ENCODE data around the gene CAPN15. TPM values are rescaled to one million over a fixed set of nuclear protein-coding genes. Genes with fewer than 3 reads are reported as not detected.

Gene CAPN15
- 50.9 to 69.7 TPM (median 68.7 TPM) in 5 replicates for total RNA-seq (2022; extraction: Qiagen RNA extraction)

DNA sequence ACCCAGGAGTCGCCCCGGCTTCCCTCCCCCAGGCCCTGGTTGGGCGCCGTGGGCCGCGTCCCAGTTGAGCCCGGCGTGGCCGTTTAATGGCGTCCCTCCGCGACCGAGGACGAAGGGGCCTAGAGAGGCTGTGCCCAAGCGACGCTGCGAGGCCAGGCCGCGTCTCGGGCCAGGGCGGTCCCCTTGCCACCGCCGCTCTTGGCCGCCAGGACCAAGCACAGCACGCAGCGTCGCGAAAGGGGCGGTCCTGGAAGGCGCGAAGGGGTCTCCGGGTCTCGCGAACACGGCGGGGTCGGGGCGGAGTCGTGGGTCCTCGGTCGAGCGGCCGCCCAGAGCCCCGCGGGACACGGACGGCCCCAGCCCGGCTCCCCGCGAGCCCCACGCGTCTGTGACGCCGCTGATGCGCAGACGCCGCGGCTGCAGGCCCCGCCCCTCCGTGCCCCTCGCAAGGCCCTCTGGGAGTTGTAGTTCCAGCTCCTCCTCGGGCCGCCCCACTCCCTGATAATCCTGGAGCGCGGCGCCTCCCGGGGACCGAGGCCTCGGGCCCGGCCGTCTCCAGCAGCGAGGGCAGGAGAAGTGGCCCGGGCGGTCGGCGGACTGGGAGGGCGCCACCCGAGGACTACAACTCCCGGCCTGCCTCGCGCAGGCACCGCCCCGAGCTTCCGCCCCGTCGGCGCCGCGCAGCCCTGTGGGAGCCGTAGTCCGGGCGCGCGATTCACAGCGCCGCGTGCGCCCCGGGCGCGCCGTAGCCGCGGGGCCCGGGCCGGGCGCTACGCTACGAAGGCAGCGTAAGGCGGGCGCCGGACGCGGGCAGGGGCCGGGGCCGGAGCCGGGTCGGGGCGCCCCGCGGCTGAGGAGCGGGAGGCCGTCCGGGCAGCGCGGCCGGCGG is at the start of gene CAPN15:
TSS of gene CAPN15 (plus strand) at position 698 of the 889 bp plus-strand sequence. CDS start 19,127 bp downstream, outside the sequence.

DNA sequence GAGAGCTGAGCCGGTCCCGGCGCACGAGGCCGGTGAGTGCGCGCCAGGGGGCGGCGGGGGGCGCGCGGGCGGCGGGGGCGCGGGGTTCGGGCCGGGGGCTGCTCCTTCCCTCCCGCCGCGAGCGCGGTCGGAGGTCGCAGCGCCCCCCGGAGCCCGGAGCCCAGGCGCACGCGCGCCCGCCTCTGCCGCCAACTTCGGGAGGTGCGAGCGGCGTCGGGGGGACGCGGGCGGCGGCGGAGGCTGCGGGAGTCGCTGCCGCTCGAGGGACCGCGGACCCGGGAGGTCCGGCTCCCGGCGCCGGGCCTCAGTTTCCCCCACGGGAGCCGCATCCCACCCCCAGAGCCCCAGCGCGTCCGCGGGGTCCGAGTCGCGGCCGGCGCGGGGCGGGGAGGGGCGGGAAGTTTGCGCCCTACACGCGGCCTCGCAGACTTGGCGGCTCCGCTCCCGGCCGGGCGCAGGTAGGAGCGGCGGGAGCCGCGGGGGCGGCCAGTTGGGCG is 32.7 kb downstream of the CAPN15 start, which contains the start of gene PRR35:
TSS of gene PRR35 (plus strand) at position 191 of the 497 bp plus-strand sequence. CDS start 2,901 bp downstream, outside the sequence.

DNA sequence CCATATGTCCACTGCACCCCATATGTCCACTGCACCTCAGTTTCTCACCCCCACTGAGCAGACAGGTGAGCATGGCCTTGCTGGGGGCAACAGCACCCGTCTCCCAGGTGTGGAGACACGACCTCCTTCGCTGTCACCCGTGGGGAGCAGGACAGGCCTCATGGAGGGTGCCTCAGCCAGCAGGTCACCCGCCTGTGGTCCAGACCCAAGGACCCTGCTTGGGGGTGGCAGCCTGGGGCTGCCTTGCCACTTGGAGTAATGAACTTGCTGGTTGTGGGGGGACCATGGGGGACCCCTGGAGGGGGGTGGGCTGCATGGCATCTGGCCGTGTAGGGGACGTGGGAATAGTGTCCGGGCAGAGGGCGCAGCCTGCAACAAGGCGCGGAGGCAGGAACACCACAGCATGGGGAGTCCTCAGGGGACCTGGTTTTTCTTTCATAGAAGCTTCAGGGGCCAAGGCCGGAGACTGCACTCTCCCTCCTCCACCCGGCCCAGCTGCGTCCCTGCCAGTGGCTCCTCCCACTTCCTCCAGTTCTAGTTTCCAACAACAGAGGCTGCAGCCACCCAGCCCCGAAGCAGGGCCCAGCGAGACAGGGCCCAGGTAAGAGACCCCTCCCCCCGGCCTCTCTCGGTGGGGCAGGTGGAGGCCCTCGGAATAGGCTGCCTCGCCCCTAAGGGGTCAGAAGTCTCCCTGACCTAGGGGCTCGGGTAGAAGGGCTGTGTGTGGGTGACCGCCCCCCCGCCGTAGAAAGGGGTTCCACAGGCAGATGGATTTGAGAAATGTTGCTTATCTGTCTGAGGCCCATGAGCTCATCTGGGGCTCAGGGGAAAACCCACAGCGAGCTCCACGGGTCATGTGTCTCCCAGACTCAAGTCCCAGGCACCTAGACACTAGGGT is 39.2 kb downstream of the CAPN15 start, which contains the start of gene NHLRC4:
TSS of gene NHLRC4 (plus strand) at position 531 of the 898 bp plus-strand sequence. CDS start 1,043 bp downstream, outside the sequence.

DNA sequence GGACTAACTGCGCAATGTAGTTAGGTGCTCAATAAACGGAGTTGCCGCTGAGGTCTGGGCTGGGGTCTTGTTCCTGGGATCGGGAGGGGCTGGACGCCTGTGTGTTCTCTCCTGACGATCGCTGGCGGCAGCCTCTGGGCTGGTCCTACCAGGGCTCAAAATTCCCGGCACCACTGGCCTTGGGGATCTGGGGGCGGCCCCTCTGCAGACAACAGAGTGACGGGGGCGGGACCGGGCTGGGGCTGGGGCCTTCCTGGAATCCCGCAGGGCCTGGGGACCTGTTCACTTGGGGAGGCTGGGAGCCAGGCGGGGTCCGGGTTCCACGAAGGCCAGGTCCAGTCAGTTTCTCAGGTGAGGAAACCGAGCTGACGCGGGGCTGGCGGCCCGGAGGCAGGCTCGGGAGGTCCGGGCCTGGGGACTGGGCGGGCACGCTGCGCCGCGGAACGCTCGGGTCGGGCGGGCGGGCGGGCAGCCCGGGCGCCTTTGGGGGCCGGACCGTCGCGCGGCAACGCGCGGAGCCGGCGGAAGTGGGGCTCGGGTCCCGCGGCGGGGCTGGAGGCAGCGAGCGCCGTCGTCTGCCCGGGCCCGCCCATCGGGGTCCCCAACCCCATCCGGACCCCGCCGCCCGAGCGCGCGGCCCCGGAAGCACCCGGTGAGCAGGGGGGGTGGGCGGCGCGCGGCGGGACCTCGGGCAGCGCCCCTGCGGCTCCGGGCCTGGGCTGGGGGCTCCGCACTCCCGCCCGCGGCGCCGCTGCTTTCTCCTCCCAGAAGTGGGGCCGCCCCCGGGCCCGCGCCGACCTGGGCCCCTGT is 42.1 kb downstream of the CAPN15 start, which contains the start of gene PIGQ:
TSS of gene PIGQ (plus strand) at position 524 of the 810 bp plus-strand sequence. CDS start 4,107 bp downstream, outside the sequence.

DNA sequence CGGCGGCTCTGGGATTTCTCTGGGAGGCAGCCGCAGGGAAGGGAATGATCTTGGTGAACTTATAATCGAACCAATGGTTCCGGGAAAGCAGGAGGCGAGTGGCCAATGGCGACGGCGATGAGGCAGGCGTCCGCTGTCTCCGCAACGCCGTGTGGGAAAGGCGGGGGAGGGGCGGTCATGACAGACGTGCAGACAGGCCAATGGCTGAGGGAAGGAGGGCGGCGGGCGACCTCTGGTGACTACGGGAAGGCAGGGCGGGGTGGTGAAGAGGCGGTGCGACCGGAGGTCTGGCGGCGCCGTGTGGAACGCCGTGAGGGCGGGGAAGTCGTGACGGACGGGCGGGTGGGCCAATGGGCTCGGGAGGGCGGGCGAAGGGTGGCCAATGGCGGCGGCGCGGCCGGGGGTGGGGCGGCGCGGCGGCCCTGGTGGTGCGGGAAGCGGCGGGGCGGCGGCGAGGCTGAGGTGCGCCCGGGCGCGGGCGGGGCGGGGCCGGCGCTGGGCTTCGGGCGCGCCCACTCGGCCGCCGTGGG is 62.2 kb downstream of the CAPN15 start, which contains the start of gene RAB40C:
TSS of gene RAB40C (plus strand) at position 409 of the 530 bp plus-strand sequence. CDS start 226 bp downstream, outside the sequence.

Other genes starting within 250 kb of the CAPN15 start
- 2.1 to 3.7 TPM (median 3.2 TPM) in 5 replicates for gene ARHGDIG, start 247.1 kb upstream of the CAPN15 start, total RNA-seq (2022; extraction: Qiagen RNA extraction)
- 0.48 to 0.86 TPM (median 0.68 TPM) in 5 replicates for gene PDIA2, start 244.5 kb upstream of the CAPN15 start, total RNA-seq (2022; extraction: Qiagen RNA extraction)
- gene AXIN1, start 175.0 kb upstream of the CAPN15 start, total RNA-seq (2022; extraction: Qiagen RNA extraction) = 27.8 to 33.2 TPM (median 30.5 TPM) in 5 replicates
- gene MRPL28, start 157.2 kb upstream of the CAPN15 start, total RNA-seq (2022; extraction: Qiagen RNA extraction) = 119 to 133 TPM (median 126 TPM) in 5 replicates
- gene PGAP6, start 145.7 kb upstream of the CAPN15 start, total RNA-seq (2022; extraction: Qiagen RNA extraction) = 29.5 to 37.7 TPM (median 32.3 TPM) in 5 replicates
- 259 to 426 TPM (median 418 TPM) in 5 replicates for gene NME4, start 130.5 kb upstream of the CAPN15 start, total RNA-seq (2022; extraction: Qiagen RNA extraction)
- gene DECR2, start 125.8 kb upstream of the CAPN15 start, total RNA-seq (2022; extraction: Qiagen RNA extraction) = 22.5 to 29.1 TPM (median 26.7 TPM) in 5 replicates
- gene RAB11FIP3, start 102.1 kb upstream of the CAPN15 start, total RNA-seq (2022; extraction: Qiagen RNA extraction) = 24.7 to 28.6 TPM (median 27.8 TPM) in 5 replicates
- gene PRR35, start 32.7 kb downstream of the CAPN15 start, total RNA-seq (2022; extraction: Qiagen RNA extraction) = 0.14 to 0.22 TPM (median 0.16 TPM) in 5 replicates
- 0.17 to 0.32 TPM (median 0.23 TPM) in 5 replicates for gene NHLRC4, start 39.3 kb downstream of the CAPN15 start, total RNA-seq (2022; extraction: Qiagen RNA extraction)
- gene PIGQ, start 42.3 kb downstream of the CAPN15 start, total RNA-seq (2022; extraction: Qiagen RNA extraction) = 30.4 to 41.6 TPM (median 38.8 TPM) in 5 replicates
- gene RAB40C, start 62.4 kb downstream of the CAPN15 start, total RNA-seq (2022; extraction: Qiagen RNA extraction) = 14.8 to 19.3 TPM (median 17.6 TPM) in 5 replicates
- gene WFIKKN1, start 103.3 kb downstream of the CAPN15 start, total RNA-seq (2022; extraction: Qiagen RNA extraction) = 0.10 to 0.23 TPM (median 0.18 TPM) in 5 replicates
- gene METTL26, start 108.6 kb downstream of the CAPN15 start, total RNA-seq (2022; extraction: Qiagen RNA extraction) = 63.7 to 140 TPM (median 135 TPM) in 5 replicates
- gene MCRIP2, start 114.1 kb downstream of the CAPN15 start, total RNA-seq (2022; extraction: Qiagen RNA extraction) = 18.5 to 43.3 TPM (median 40.9 TPM) in 5 replicates
- 18.5 to 27.3 TPM (median 24.3 TPM) in 5 replicates for gene WDR90, start 121.7 kb downstream of the CAPN15 start, total RNA-seq (2022; extraction: Qiagen RNA extraction)
- 70.8 to 97.1 TPM (median 87.4 TPM) in 5 replicates for gene RHOT2, start 140.4 kb downstream of the CAPN15 start, total RNA-seq (2022; extraction: Qiagen RNA extraction)
- 0.63 to 1.6 TPM (median 1.1 TPM) in 5 replicates for gene RHBDL1, start 148.0 kb downstream of the CAPN15 start, total RNA-seq (2022; extraction: Qiagen RNA extraction)
- gene STUB1, start 152.7 kb downstream of the CAPN15 start, total RNA-seq (2022; extraction: Qiagen RNA extraction) = 79.2 to 127 TPM (median 122 TPM) in 5 replicates
- 73.2 to 80.1 TPM (median 77.6 TPM) in 5 replicates for gene JMJD8, start 156.6 kb downstream of the CAPN15 start, total RNA-seq (2022; extraction: Qiagen RNA extraction)
- 5.3 to 6.9 TPM (median 6.1 TPM) in 5 replicates for gene WDR24, start 162.7 kb downstream of the CAPN15 start, total RNA-seq (2022; extraction: Qiagen RNA extraction)
- 11.9 to 16.3 TPM (median 12.7 TPM) in 5 replicates for gene FBXL16, start 178.1 kb downstream of the CAPN15 start, total RNA-seq (2022; extraction: Qiagen RNA extraction)
- 58.6 to 221 TPM (median 196 TPM) in 5 replicates for gene METRN, start 187.4 kb downstream of the CAPN15 start, total RNA-seq (2022; extraction: Qiagen RNA extraction)
- gene ANTKMT, start 193.4 kb downstream of the CAPN15 start, total RNA-seq (2022; extraction: Qiagen RNA extraction) = 23.4 to 64.7 TPM (median 56.5 TPM) in 5 replicates
- 5.0 to 6.3 TPM (median 5.8 TPM) in 5 replicates for gene CCDC78, start 198.7 kb downstream of the CAPN15 start, total RNA-seq (2022; extraction: Qiagen RNA extraction)
- 16.0 to 19.2 TPM (median 18.8 TPM) in 5 replicates for gene HAGHL, start 199.4 kb downstream of the CAPN15 start, total RNA-seq (2022; extraction: Qiagen RNA extraction)
- gene CIAO3, start 213.3 kb downstream of the CAPN15 start, total RNA-seq (2022; extraction: Qiagen RNA extraction) = 25.8 to 31.1 TPM (median 27.7 TPM) in 5 replicates
- 2.5 to 4.0 TPM (median 3.1 TPM) in 5 replicates for gene MSLN, start 233.0 kb downstream of the CAPN15 start, total RNA-seq (2022; extraction: Qiagen RNA extraction)

All from A549 treated with Hydrocortisone at 1 μM for 4 hours (cell line).